Heart left ventricle (tissue), 16 donors: ENCODE measurements around the gene PLEKHM3. TPM values are rescaled to one million over a fixed set of nuclear protein-coding genes. Genes with fewer than 3 reads are reported as not detected.
A peak's percentile ranks its signal among the peaks of the same experiment; 100 is the strongest.

Experiments
- ATAC-seq, 4 donors: fragments of 200-7000 bp; cut with Tn5 transposase; one replicate each; pipeline ENCODE4 v1.9.1; 2020 to 2022; ENCODE audit warnings: moderate library complexity in 4 of 4, mild to moderate bottlenecking in 3 of 4, moderate number of reproducible peaks in 1 of 4
- DNase-seq, 5 donors: peaks; one replicate each; pipeline ENCODE4 v3.0.0-alpha.2; 2020
- H3K27ac ChIP-seq, 12 donors: fragments of 200-600 bp; sonication (generic) in 4 of 12; one replicate each; pipeline versions ENCODE4 v1.5.0 to v1.8.0; 2016 to 2022; ENCODE audit warnings: mild to moderate bottlenecking in 2 of 12
- H3K27me3 ChIP-seq, 9 donors: fragments of 200-600 bp; sonication (generic) in 2 of 9; one replicate each; pipeline versions ENCODE4 v1.5.1 to v1.8.0; 2016 to 2022; ENCODE audit warnings: mild to moderate bottlenecking in 3 of 9
- H3K36me3 ChIP-seq, 9 donors: fragments of 200-600 bp; sonication (generic) in 2 of 9; one replicate each; pipeline versions ENCODE4 v1.5.0 to v1.8.0; 2018 to 2022; ENCODE audit warnings: mild to moderate bottlenecking in 2 of 9
- H3K4me1 ChIP-seq, 12 donors: fragments of 200-600 bp; sonication (generic) in 4 of 12; one replicate each; pipeline versions ENCODE4 v1.5.0 to v1.8.0; 2016 to 2022; ENCODE audit warnings: mild to moderate bottlenecking in 3 of 12
- H3K4me3 ChIP-seq, 12 donors: fragments of 200-600 bp; sonication (generic) in 4 of 12; one replicate each; pipeline versions ENCODE4 v1.5.0 to v1.8.0; 2017 to 2022; ENCODE audit warnings: mild to moderate bottlenecking in 9 of 12, moderate library complexity in 4 of 12
- H3K9me3 ChIP-seq, 12 donors: fragments of 200-600 bp; sonication (generic) in 4 of 12; one replicate each; pipeline versions ENCODE4 v1.5.0 to v1.8.0; 2016 to 2022; ENCODE audit warnings: mild to moderate bottlenecking in 1 of 12
- POLR2A ChIP-seq, 2 donors: fragments of 450-650 bp; IDR thresholded peaks; one replicate each; pipeline ENCODE4 v1.6.1; 2017; ENCODE audit warnings: antibody characterized with exemption in 2 of 2, mild to moderate bottlenecking in 2 of 2, moderate library complexity in 2 of 2
- WGBS, 4 donors: extraction: QIAGEN DNeasy Blood & Tissue Kit in 2 of 4; methylation state at CpG; one replicate each; pipeline versions ENCODE4 v1.1.5 to v1.1.7; 2013 to 2018; 5-methylcytosine and 5-hydroxymethylcytosine counted together
- intact Hi-C, 10 donors: fragments of 100-400 bp; cut with DNase I; formaldehyde crosslinking; loops; one replicate each; pipeline versions ENCODE4 v1.11.1 to v1.14.2; 2022
- polyA plus RNA-seq, 2 donors: library from polyadenylated mRNA; stranded (reverse); fragments of 200-250 nt; gene quantifications; one replicate each; pipeline ENCODE4 v1.2.3, GENCODE V29; 2013
- total RNA-seq, 9 donors: library from RNA; depleted of rRNA in 2 of 9; stranded (reverse); fragments of >200 nt in 2 of 9; fragmentation: NEBNext Ultra II Directional in 3 of 9; extraction: Animal tissue kit (Norgen Biotek cat#: 25700) in 3 of 9; gene quantifications; one replicate each; pipeline versions ENCODE4 v1.1.0 to v1.2.4, GENCODE V29; 2016 to 2023
- TF ChIP-seq, protein P1 (sequence below), 12 donors: fragments of 200-600 bp; sonication (generic) in 4 of 12; IDR thresholded peaks; one replicate each; pipeline versions ENCODE4 v1.5.0 to v1.8.0; 2018 to 2022; ENCODE audit warnings: antibody characterized with exemption in 12 of 12, mild to moderate bottlenecking in 5 of 12
- donor health status: ischemic (EF 13 %, LVEDD 7.1; RV severe dilation, severe dysfunction).
- donor health status: healthy with polysubstance abuse.
- donor health status: DM: no; HTN: yes; CAD: no.
- donor health status: DM: no; HTN: no; CAD: no.
- donor health status: ischemic (EF 25% LVEDD 6.9; RV normal size, moderate dysfunction).
- donor health status: ischemic (EF 25% LVEDD 5.7; RV mildly dilated, moderate dysfunction).
- donor health status: healthy.
- donor health status: DM: yes; HTN: yes; CAD: no.
- donor health status: ischemic (EF 35%, LVEDD 5.7; RV mildly dilated, moderate dysfunction).
- donor health status: nonischemic (EF 11% LVEDD 7.7; RV severe dilation, severe dysfunction).
- donor health status: DM: yes; HTN: yes; CAD: no.
- donor health status: PGD.
- donor health status: ischemic (EF 29% LVEDD 5.4; RV normal size, mild dysfunction).
- donor health status: nonischemic (EF 23%, LVEDD 6.1; RV moderate dilation, normal function).

PLEKHM3 gene
- total and polyA plus RNA-seq, 11 donors: 5.2 to 28.3 (median 17.0) TPM

DNA sequence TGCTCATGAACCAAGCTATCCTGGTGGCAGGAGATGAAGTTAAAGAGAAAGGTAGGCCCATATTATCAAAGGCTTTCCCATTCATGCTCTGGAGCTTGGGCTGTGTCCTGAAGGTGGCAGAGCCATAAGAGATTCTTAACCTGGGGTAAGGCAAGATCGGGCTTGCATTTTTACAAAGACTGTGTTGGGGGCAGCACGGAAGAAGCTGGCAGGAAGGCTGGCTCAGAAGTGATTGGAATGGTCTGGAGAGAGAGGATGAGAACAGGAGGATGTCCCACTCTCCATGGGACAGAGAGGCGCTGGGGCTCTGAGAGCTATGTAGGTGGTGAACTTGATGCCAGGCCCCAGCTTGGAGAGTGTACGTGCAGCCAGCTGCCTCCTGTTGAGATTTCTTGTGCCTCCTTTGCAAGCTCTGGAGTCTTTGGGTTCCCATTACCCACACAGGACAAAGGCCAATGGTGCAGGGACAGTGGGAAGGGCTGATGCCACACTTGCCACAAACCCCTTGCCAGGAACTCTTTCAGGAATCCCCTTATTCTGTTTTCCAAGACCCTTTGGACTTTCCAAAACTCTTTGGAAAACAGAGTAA lies 215.0 kb downstream of the PLEKHM3 start:
- TF ChIP-seq, protein P1, sequence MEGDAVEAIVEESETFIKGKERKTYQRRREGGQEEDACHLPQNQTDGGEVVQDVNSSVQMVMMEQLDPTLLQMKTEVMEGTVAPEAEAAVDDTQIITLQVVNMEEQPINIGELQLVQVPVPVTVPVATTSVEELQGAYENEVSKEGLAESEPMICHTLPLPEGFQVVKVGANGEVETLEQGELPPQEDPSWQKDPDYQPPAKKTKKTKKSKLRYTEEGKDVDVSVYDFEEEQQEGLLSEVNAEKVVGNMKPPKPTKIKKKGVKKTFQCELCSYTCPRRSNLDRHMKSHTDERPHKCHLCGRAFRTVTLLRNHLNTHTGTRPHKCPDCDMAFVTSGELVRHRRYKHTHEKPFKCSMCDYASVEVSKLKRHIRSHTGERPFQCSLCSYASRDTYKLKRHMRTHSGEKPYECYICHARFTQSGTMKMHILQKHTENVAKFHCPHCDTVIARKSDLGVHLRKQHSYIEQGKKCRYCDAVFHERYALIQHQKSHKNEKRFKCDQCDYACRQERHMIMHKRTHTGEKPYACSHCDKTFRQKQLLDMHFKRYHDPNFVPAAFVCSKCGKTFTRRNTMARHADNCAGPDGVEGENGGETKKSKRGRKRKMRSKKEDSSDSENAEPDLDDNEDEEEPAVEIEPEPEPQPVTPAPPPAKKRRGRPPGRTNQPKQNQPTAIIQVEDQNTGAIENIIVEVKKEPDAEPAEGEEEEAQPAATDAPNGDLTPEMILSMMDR (IDR thresholded peaks at IDR 0.05): no peak
- TF ChIP-seq POLR2A (IDR thresholded peaks at IDR 0.05): no peak
- ATAC-seq: no peak
- H3K9me3 ChIP-seq: no peaks in the 10 kb centered on the region
- H3K4me3 ChIP-seq: peak overlapping the region in 9 of 12 donors; percentile 25 to 49 (median 35)
- intact Hi-C loops: loop anchor here in 1 of 10 donors (5.0 kb wide), 1 partner anchor 38 kb away; no protein-coding TSS in a partner anchor
- peak overlapping the region in 7 of 12 donors; percentile 34 to 60 (median 50) for H3K27ac ChIP-seq
- H3K4me1 ChIP-seq: peaks cover 0 to 19% (median 4%) of the 10 kb centered on the region in 12 donors
- H3K36me3 ChIP-seq: no peaks in the 10 kb centered on the region
- no peak for DNase-seq
- no peaks in the 10 kb centered on the region for H3K27me3 ChIP-seq
- 73 to 84% (median 80%) methylated on average over 4 of the region's 4 CpGs for WGBS, 4 donors

DNA sequence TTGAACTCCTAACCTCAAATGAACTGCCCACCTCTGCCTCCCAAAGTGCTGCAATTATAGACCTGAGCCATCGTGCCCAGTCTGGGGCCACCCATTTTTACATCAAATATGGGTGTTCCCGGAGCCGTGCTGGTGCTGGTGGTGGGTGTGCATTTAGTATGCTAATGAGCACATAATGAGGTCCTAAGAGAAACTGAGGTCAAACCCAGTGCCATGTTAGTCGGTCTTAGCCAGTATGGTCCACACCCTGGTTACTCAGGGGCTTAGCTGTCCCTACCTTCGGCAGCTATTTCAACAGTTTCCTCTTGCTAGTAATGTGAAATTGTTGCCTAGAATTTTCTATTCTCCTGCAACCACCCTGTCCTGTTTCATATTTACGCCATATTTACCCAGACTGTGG lies 217.2 kb downstream of the PLEKHM3 start:
- Histone ChIP-seq H3K4me3 (no peak overlapping the region), H3K9me3 (no peaks in the 10 kb centered on the region), H3K27me3 (no peaks in the 10 kb centered on the region), H3K27ac (no peak overlapping the region), H3K36me3 (no peaks in the 10 kb centered on the region), H3K4me1 (peaks cover 0 to 14% (median 4%) of the 10 kb centered on the region in 12 donors)
- 92 to 98% (median 95%) methylated on average over 5 to 6 of the region's 6 CpGs for WGBS, 4 donors
- TF ChIP-seq POLR2A (IDR thresholded peaks at IDR 0.05): no peak
- TF ChIP-seq, protein P1 (IDR thresholded peaks at IDR 0.05): no peak
- DNase-seq (no peak), ATAC-seq (no peak)
- intact Hi-C loops: no loop called here

DNA sequence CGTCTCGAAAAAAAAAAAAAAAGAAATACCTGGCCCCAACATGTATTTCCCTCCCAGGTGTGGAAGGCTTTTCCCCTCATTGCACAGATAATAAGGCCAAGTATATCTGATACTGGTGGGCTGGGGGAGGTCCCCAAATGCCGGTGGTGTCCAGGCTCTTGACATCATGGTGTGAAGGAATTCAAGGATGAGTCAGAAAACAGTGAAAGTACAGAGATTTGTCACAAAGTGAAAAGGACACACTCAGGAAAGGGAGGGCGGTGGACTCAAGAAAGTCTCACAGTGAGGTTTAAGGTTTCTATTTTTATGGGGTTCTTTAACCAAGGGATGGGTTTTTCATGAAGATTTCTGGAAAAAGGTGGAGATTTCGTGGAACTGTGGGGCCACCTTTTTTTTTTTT lies 217.8 kb downstream of the PLEKHM3 start:
- intact Hi-C loops: no loop called here
- no peak for TF ChIP-seq POLR2A (IDR thresholded peaks at IDR 0.05)
- TF ChIP-seq, protein P1 (IDR thresholded peaks at IDR 0.05): no peak
- Histone ChIP-seq H3K4me3 (no peak overlapping the region), H3K27me3 (no peaks in the 10 kb centered on the region), H3K36me3 (no peaks in the 10 kb centered on the region), H3K4me1 (peaks cover 0 to 14% (median 4%) of the 10 kb centered on the region in 12 donors), H3K9me3 (no peaks in the 10 kb centered on the region), H3K27ac (no peak overlapping the region)
- DNase-seq (no peak), ATAC-seq (no peak)
- WGBS, 4 donors: 89 to 94% (median 91%) methylated on average over 5 of the region's 5 CpGs

DNA sequence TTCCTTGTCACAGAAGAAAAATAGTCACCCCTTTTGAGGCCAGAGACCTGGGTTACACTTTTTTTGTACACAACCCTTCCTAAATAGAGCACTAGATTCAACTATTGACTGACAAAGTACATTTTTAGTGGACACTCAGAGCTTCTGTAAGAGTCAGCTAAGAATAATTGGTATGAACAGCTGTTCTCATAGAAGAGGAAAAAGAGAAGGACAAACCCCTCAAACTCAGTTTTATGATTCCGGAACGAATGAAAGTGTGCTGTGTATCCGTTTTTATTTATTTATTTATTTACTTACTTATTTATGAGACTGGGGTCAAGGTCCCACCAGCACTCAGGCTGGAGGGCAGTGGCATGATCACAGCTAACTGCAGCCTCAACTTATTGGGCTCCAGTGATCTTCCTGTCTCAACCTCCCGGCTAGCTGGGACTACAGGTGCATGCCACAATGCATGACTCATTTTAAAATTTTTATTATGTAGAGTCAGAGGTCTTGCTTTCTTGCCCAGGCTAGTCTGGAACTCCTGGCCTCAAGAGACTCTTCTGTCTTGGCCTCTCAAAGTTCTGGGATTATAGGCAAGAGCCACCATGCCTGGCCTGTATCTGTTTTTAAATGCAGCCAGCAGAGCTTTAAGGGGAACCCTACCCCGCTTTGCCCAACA lies 219.6 kb downstream of the PLEKHM3 start:
- no peak for ATAC-seq
- intact Hi-C loops: no loop called here
- no peaks in the 10 kb centered on the region for H3K9me3 ChIP-seq
- H3K27ac ChIP-seq: no peak overlapping the region
- H3K4me3 ChIP-seq: no peak overlapping the region
- 88 to 93% (median 89%) methylated on average over 5 of the region's 5 CpGs for WGBS, 4 donors
- TF ChIP-seq, protein P1 (IDR thresholded peaks at IDR 0.05): no peak
- no peak for TF ChIP-seq POLR2A (IDR thresholded peaks at IDR 0.05)
- no peaks in the 10 kb centered on the region for H3K27me3 ChIP-seq
- peaks cover 0 to 8% (median 3%) of the 10 kb centered on the region in 12 donors for H3K4me1 ChIP-seq
- H3K36me3 ChIP-seq: no peaks in the 10 kb centered on the region
- DNase-seq: no peak
